Left ventricle myocardium inferior (tissue), 1 donor: Measurements from ENCODE around the gene PHACTR3. TPM values are rescaled to one million over a fixed set of nuclear protein-coding genes. Genes with fewer than 3 reads are reported as not detected.
"Not testable (repeated sequence)": the region's sequence is repeated elsewhere in the genome, so short reads cannot be mapped to it uniquely, and the experiment has no call there.

Experiments
- DNase-seq: peaks from one replicate; pipeline ENCODE4 v3.0.0-alpha.2; 2020
- H3K27ac ChIP-seq: fragments of 200-600 bp; replicated peaks from 2 replicates; pipeline ENCODE4 v1.8.0; 2021
- H3K27me3 ChIP-seq: fragments of 200-600 bp; 2 replicates; pipeline ENCODE4 v1.8.0; 2021; ENCODE audit warnings: low read depth
- H3K36me3 ChIP-seq: fragments of 200-600 bp; 2 replicates; pipeline ENCODE4 v1.8.0; 2021
- H3K4me1 ChIP-seq: fragments of 200-600 bp; 2 replicates; pipeline ENCODE4 v1.8.0; 2021
- H3K4me3 ChIP-seq: fragments of 200-600 bp; 2 replicates; pipeline ENCODE4 v1.8.0; 2021; ENCODE audit warnings: mild to moderate bottlenecking, moderate library complexity
- H3K9me3 ChIP-seq: fragments of 200-600 bp; replicated peaks from 2 replicates; pipeline ENCODE4 v1.8.0; 2021
- CTCF ChIP-seq: fragments of 200-600 bp; IDR thresholded peaks from 2 replicates; pipeline ENCODE4 v1.8.0; 2021; ENCODE audit warnings: antibody characterized with exemption, mild to moderate bottlenecking, borderline replicate concordance
- intact Hi-C: fragments of 100-400 bp; cut with micrococcal nuclease; formaldehyde crosslinking; loops from one replicate; pipeline ENCODE4 v1.11.0; 2022
- total RNA-seq: library from RNA; stranded (reverse); fragmentation: NEBNext Ultra II Directional; extraction: Animal tissue kit (Norgen Biotek cat#: 25700); gene quantifications from one replicate; pipeline ENCODE4 v1.2.1, GENCODE V29; 2021
- donor health status: DM: no; HTN: yes; CAD: no; lungs with severe emphysema.

Gene PHACTR3
- total RNA-seq, 1 donor from 2014 or later, result 4.3 TPM

GRCh38 chr20:59873409-59873808, 269.1 kb downstream of the PHACTR3 start:
- H3K27ac ChIP-seq, result no peak overlapping the region
- intact Hi-C loops, result no loop called here
- no peak overlapping the region for H3K4me3 ChIP-seq
- H3K36me3 ChIP-seq, result no peaks in the 10 kb centered on the region
- DNase-seq, result no peak
- H3K4me1 ChIP-seq, result no peaks in the 10 kb centered on the region
- no peaks in the 10 kb centered on the region for H3K27me3 ChIP-seq
- no peak for TF ChIP-seq CTCF
- H3K9me3 ChIP-seq, result no peaks in the 10 kb centered on the region

- intact Hi-C loops, result no loop called here
- H3K9me3 ChIP-seq, result no peaks in the 10 kb centered on the region
- no peak overlapping the region for H3K27ac ChIP-seq
- no peak for DNase-seq
- peaks cover 3% of the 10 kb centered on the region for H3K4me1 ChIP-seq
- no peaks in the 10 kb centered on the region for H3K27me3 ChIP-seq
- no peaks in the 10 kb centered on the region for H3K36me3 ChIP-seq
- no peak overlapping the region for H3K4me3 ChIP-seq
- no peak for TF ChIP-seq CTCF
These were observed 275.9 kb downstream of the PHACTR3 start for GRCh38 chr20:59880198-59880597.

- H3K36me3 ChIP-seq, result no peaks in the 10 kb centered on the region
- H3K4me3 ChIP-seq, result no peak overlapping the region
- no peak overlapping the region for H3K27ac ChIP-seq
- H3K9me3 ChIP-seq, result no peaks in the 10 kb centered on the region
- no peak for TF ChIP-seq CTCF
- intact Hi-C loops, result no loop called here
- DNase-seq, result no peak
- no peaks in the 10 kb centered on the region for H3K27me3 ChIP-seq
- no peaks in the 10 kb centered on the region for H3K4me1 ChIP-seq
These were observed 280.2 kb downstream of the PHACTR3 start for GRCh38 chr20:59884494-59884893.

- H3K36me3 ChIP-seq, result no peaks in the 10 kb centered on the region
- TF ChIP-seq CTCF, result no peak
- no peaks in the 10 kb centered on the region for H3K4me1 ChIP-seq
- no peak for DNase-seq
- no peak overlapping the region for H3K27ac ChIP-seq
- no peaks in the 10 kb centered on the region for H3K27me3 ChIP-seq
- H3K9me3 ChIP-seq, result no peaks in the 10 kb centered on the region
- no peak overlapping the region for H3K4me3 ChIP-seq
- intact Hi-C loops, result no loop called here
These were observed 283.7 kb downstream of the PHACTR3 start for GRCh38 chr20:59888050-59888449.

- DNase-seq, H3K27ac ChIP-seq, intact Hi-C loops: not testable (repeated sequence)
These were observed 285.7 kb downstream of the PHACTR3 start for GRCh38 chr20:59890035-59890434.

GRCh38 chr20:59891581-59891980, 287.2 kb downstream of the PHACTR3 start:
- intact Hi-C loops, result no loop called here
- no peak overlapping the region for H3K27ac ChIP-seq
- no peak for TF ChIP-seq CTCF
- no peaks in the 10 kb centered on the region for H3K27me3 ChIP-seq
- no peak for DNase-seq
- H3K4me3 ChIP-seq, result no peak overlapping the region
- peaks cover 9% of the 10 kb centered on the region for H3K4me1 ChIP-seq
- no peaks in the 10 kb centered on the region for H3K9me3 ChIP-seq
- H3K36me3 ChIP-seq, result no peaks in the 10 kb centered on the region

More at GRCh38 chr20:59890035-59890434, 285.7 kb downstream of the PHACTR3 start:
- H3K27me3 ChIP-seq, H3K36me3 ChIP-seq, H3K4me1 ChIP-seq, H3K9me3 ChIP-seq, H3K4me3 ChIP-seq: not testable (repeated sequence)
